GM23338 (cell line): ENCODE results near the gene ZNF532. TPM values are rescaled to one million over a fixed set of nuclear protein-coding genes. Genes with fewer than 3 reads are reported as not detected.
A peak's percentile ranks its signal among the peaks of the same experiment; 100 is the strongest.
"Not testable (repeated sequence)": the region's sequence is repeated elsewhere in the genome, so short reads cannot be mapped to it uniquely, and the experiment has no call there.

Experiments
- ATAC-seq: fragments of 200-7000 bp; cut with Tn5 transposase; 3 replicates; pipeline ENCODE4 v1.9.1; 2020
- DNase-seq: peaks from one replicate; pipeline ENCODE4 v3.0.0-alpha.2; 2015; ENCODE audit warnings: low spot score
- H2AFZ ChIP-seq: fragments of 200-600 bp; sonication (generic); 2 replicates; pipeline ENCODE4 v1.8.0; 2016; ENCODE audit warnings: antibody characterized with exemption, mild to moderate bottlenecking, moderate library complexity
- H3F3A ChIP-seq: fragments of 200-600 bp; sonication (generic); replicated peaks from 2 replicates; pipeline ENCODE4 v1.8.0; 2017; ENCODE audit warnings: antibody characterized with exemption, mixed run types, low read depth
- H3K27ac ChIP-seq: fragments of 200-600 bp; sonication (generic); 2 replicates; pipeline ENCODE4 v1.6.1; 2016; ENCODE audit warnings: low read depth
- H3K27me3 ChIP-seq: fragments of 200-600 bp; sonication (generic); 2 replicates; pipeline ENCODE4 v1.8.0; 2016; ENCODE audit warnings: mild to moderate bottlenecking, mixed run types, moderate library complexity; ENCODE audit not compliant: insufficient read depth
- H3K36me3 ChIP-seq: fragments of 200-600 bp; sonication (generic); 2 replicates; pipeline ENCODE4 v1.8.0; 2016; ENCODE audit warnings: mild to moderate bottlenecking; ENCODE audit not compliant: insufficient read depth
- H3K4me1 ChIP-seq: fragments of 200-600 bp; sonication (generic); 2 replicates; pipeline ENCODE4 v1.8.0; 2016; ENCODE audit warnings: mild to moderate bottlenecking, moderate library complexity; ENCODE audit not compliant: insufficient read depth
- H3K4me2 ChIP-seq: fragments of 200-600 bp; sonication (generic); 2 replicates; pipeline ENCODE4 v1.7.1; 2017; ENCODE audit warnings: mixed run types
- H3K4me3 ChIP-seq: fragments of 200-600 bp; sonication (generic); 2 replicates; pipeline ENCODE4 v1.6.1; 2016; ENCODE audit warnings: mixed run types
- H3K79me2 ChIP-seq: fragments of 200-600 bp; sonication (generic); replicated peaks from 2 replicates; pipeline ENCODE4 v1.8.0; 2017; ENCODE audit warnings: mild to moderate bottlenecking; ENCODE audit not compliant: insufficient read depth
- H3K9me2 ChIP-seq: fragments of 200-600 bp; sonication (generic); 2 replicates; pipeline ENCODE4 v1.8.0; 2017; ENCODE audit not compliant: insufficient read depth
- H4K20me1 ChIP-seq: fragments of 200-600 bp; sonication (generic); replicated peaks from 2 replicates; pipeline ENCODE4 v1.8.0; 2017; ENCODE audit warnings: mild to moderate bottlenecking; ENCODE audit not compliant: insufficient read depth
- H3K27ac Mint-ChIP-seq: 2 replicates; pipeline ENCODE4 v1.8.0; 2020; ENCODE audit warnings: inconsistent platforms, mild to moderate bottlenecking, moderate library complexity, mixed read lengths
- H3K27me3 Mint-ChIP-seq: 3 replicates; pipeline ENCODE4 v1.8.0; 2022; ENCODE audit warnings: low read depth, mild to moderate bottlenecking, moderate library complexity, mixed read lengths, inconsistent platforms; ENCODE audit not compliant: insufficient read depth, poor library complexity
- H3K36me3 Mint-ChIP-seq: 3 replicates; pipeline ENCODE4 v1.8.0; 2021; ENCODE audit warnings: low read depth, mild to moderate bottlenecking, inconsistent platforms, moderate library complexity, mixed read lengths
- H3K4me1 Mint-ChIP-seq: 3 replicates; pipeline ENCODE4 v1.8.0; 2020; ENCODE audit warnings: mild to moderate bottlenecking, inconsistent platforms, mixed read lengths
- H3K4me3 Mint-ChIP-seq: 3 replicates; pipeline ENCODE4 v1.8.0; 2021; ENCODE audit warnings: moderate library complexity, mild to moderate bottlenecking, inconsistent platforms, mixed read lengths
- H3K9me3 Mint-ChIP-seq: 3 replicates; pipeline ENCODE4 v1.8.0; 2020; ENCODE audit warnings: moderate library complexity, mild to moderate bottlenecking, inconsistent platforms, mixed read lengths
- JUNB ChIP-seq: IDR thresholded peaks from one replicate; pipeline ENCODE4 v1.6.1; 2016; ENCODE audit warnings: antibody characterized with exemption; ENCODE audit not compliant: unreplicated experiment
- NANOG ChIP-seq: IDR thresholded peaks from 2 replicates; pipeline ENCODE4 v1.6.1; 2016; ENCODE audit warnings: antibody characterized with exemption, borderline replicate concordance
- REST ChIP-seq: IDR thresholded peaks from one replicate; pipeline ENCODE4 v1.6.1; 2018; ENCODE audit warnings: antibody characterized with exemption; ENCODE audit not compliant: unreplicated experiment
- ZNF114 ChIP-seq: fragments of 250-450 bp; sonication (Bioruptor Pico); IDR thresholded peaks from 2 replicates; pipeline ENCODE4 v1.5.0; 2020; ENCODE audit warnings: mild to moderate bottlenecking, moderate library complexity
- ZNF331 ChIP-seq: fragments of 250-450 bp; sonication (Bioruptor Pico); IDR thresholded peaks from 2 replicates; pipeline ENCODE4 v1.5.0; 2020; ENCODE audit warnings: low read depth, mild to moderate bottlenecking, moderate library complexity
- polyA plus RNA-seq: library from polyadenylated mRNA; unstranded; fragments of >200 nt; fragmentation: Nextera tagmentation; extraction: Ambion mirVana; gene quantifications from 2 replicates; pipeline ENCODE4 v1.2.1, GENCODE V29; 2016
- total RNA-seq: library from RNA; depleted of rRNA; stranded (reverse); fragments of >200 nt; shearing (Covaris generic); gene quantifications from 2 replicates; pipeline ENCODE4 v1.2.3, GENCODE V29; 2014
- TF ChIP-seq, protein P1 (sequence below): IDR thresholded peaks from 2 replicates; pipeline ENCODE4 v1.6.1; 2016; ENCODE audit warnings: antibody characterized with exemption

ZNF532 gene
- total and polyA plus RNA-seq, 2 experiments from 2014 or later, result 51.5 to 225 TPM

DNA sequence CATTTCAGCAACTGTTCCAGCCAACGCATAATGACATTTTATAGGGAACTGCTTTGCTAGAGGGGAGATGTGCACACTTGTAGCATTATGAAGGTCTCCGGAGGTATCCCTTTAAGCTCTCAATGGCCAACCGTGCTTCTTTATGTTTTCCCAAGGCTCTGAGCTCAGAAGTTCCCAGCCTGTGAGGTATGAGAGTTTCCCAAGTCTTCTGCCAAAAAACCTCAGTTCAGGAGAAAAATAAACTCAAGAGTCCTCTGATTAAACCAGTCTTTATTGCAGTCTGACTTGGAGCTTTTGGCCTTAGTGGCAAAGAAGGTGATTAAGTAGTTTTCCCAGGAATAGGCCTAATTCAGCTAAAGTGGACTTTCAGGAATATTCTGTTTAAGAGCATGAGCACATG is 35.4 kb upstream of the ZNF532 start:
- H3F3A ChIP-seq, result 0 out of 2 replicates have a peak, but pooled peaks cover 5% of the 10 kb centered on the region
- H3K4me1 ChIP-seq, result peaks cover 20% of the 10 kb centered on the region
- TF ChIP-seq REST, result no peak
- no peak for TF ChIP-seq NANOG
- H3K9me2 ChIP-seq, result no peaks in the 10 kb centered on the region
- H3K27me3 ChIP-seq, result no peaks in the 10 kb centered on the region
- no peak overlapping the region for H3K4me3 Mint-ChIP-seq
- H3K4me1 Mint-ChIP-seq, result peaks cover 16% of the 10 kb centered on the region
- H3K27me3 Mint-ChIP-seq, result peaks cover 5% of the 10 kb centered on the region
- H3K4me3 ChIP-seq, result no peak overlapping the region
- H3K36me3 ChIP-seq, result no peaks in the 10 kb centered on the region; the same call in 1 of the 2 replicates
- peaks cover 20% of the 10 kb centered on the region for H3K36me3 Mint-ChIP-seq
- no peak overlapping the region for H3K4me2 ChIP-seq
- H2AFZ ChIP-seq, result no peak overlapping the region
- DNase-seq (no peak), ATAC-seq (no peak)
- H3K79me2 ChIP-seq, result no peaks in the 10 kb centered on the region
- no peak overlapping the region for H3K27ac ChIP-seq
- H3K9me3 Mint-ChIP-seq, result peaks cover 19% of the 10 kb centered on the region
- no peaks in the 10 kb centered on the region for H4K20me1 ChIP-seq
- H3K27ac Mint-ChIP-seq, result no peak overlapping the region

DNA sequence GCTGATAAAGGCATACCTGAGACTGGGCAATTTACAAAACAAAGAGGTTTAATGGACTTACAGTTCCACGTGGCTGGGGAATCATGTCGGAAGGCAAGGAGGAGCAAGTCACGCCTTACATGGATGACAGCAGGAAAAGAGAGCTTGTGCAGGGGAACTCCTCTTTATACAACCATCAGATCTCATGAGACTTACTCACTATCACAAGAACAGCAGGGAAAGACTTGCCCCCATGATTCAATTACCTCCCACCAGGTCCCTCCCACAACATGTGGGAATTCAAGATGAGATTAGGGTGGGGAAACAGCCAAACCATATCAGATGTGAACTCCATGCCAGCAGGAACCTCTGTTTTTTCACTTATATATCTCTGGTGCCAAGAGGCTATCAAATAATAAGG is 34.8 kb upstream of the ZNF532 start:
- not testable (repeated sequence) for H3K27ac ChIP-seq, ATAC-seq

GRCh38 chr18:58831606-58832005 is 33.1 kb upstream of the ZNF532 start:
- DNase-seq (no peak), ATAC-seq (no peak)
- H3K36me3 ChIP-seq, result no peaks in the 10 kb centered on the region; the same call in 1 of the 2 replicates
- H3K4me3 ChIP-seq, result no peak overlapping the region
- H3K4me2 ChIP-seq, result no peak overlapping the region
- Mint-ChIP-seq H3K27me3 (peaks cover 7% of the 10 kb centered on the region), H3K4me3 (no peak overlapping the region), H3K36me3 (peaks cover 20% of the 10 kb centered on the region), H3K27ac (no peak overlapping the region), H3K9me3 (peaks cover 19% of the 10 kb centered on the region), H3K4me1 (peaks cover 13% of the 10 kb centered on the region)
- peak overlapping the region; percentile 34 for H2AFZ ChIP-seq
- H3K9me2 ChIP-seq, result no peaks in the 10 kb centered on the region
- H3K27ac ChIP-seq, result no peak overlapping the region
- H3K79me2 ChIP-seq, result no peaks in the 10 kb centered on the region
- H4K20me1 ChIP-seq, result no peaks in the 10 kb centered on the region
- H3F3A ChIP-seq, result 0 out of 2 replicates have a peak, but pooled peaks cover 5% of the 10 kb centered on the region
- H3K4me1 ChIP-seq, result peaks cover 20% of the 10 kb centered on the region
- H3K27me3 ChIP-seq, result no peaks in the 10 kb centered on the region
- no peak for TF ChIP-seq ZNF114 (CRISPR knock-in tag)
- no peak for TF ChIP-seq JUNB
- TF ChIP-seq REST, result no peak
- TF ChIP-seq ZNF331 (CRISPR knock-in tag), result no peak

More for the DNA sequence above, 34.8 kb upstream of the ZNF532 start:
- not testable (repeated sequence) for H3K27me3 Mint-ChIP-seq, H3K4me3 ChIP-seq, H3K36me3 ChIP-seq, H3K4me3 Mint-ChIP-seq, H3F3A ChIP-seq, DNase-seq, H3K27ac Mint-ChIP-seq, H3K79me2 ChIP-seq, H3K27me3 ChIP-seq, H3K4me2 ChIP-seq, H2AFZ ChIP-seq, H4K20me1 ChIP-seq, H3K9me2 ChIP-seq
- TF ChIP-seq, protein P1, sequence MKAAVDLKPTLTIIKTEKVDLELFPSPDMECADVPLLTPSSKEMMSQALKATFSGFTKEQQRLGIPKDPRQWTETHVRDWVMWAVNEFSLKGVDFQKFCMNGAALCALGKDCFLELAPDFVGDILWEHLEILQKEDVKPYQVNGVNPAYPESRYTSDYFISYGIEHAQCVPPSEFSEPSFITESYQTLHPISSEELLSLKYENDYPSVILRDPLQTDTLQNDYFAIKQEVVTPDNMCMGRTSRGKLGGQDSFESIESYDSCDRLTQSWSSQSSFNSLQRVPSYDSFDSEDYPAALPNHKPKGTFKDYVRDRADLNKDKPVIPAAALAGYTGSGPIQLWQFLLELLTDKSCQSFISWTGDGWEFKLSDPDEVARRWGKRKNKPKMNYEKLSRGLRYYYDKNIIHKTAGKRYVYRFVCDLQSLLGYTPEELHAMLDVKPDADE, result 0 out of 2 replicates have a peak, but pooled peaks have one; percentile 20
- Mint-ChIP-seq H3K36me3 (peaks cover 20% of the 10 kb centered on the region), H3K9me3 (peaks cover 19% of the 10 kb centered on the region), H3K4me1 (peaks cover 13% of the 10 kb centered on the region)
- peaks cover 20% of the 10 kb centered on the region for H3K4me1 ChIP-seq
